HL-60 (cell line): Measurements from ENCODE around the gene PCNX3.

Source experiments
- DNase-seq, 2 experiments: peaks; one replicate each; pipeline ENCODE4 v3.0.0-alpha.2; 2010 to 2020; ENCODE audit warnings: low read depth in 1 of 2, low spot score in 1 of 2
- H3K27ac ChIP-seq: fragments of 250-450 bp; sonication (Bioruptor Pico); replicated peaks from 2 replicates; pipeline ENCODE4 v1.5.1; 2020; ENCODE audit warnings: mild to moderate bottlenecking, moderate library complexity
- H3K27me3 ChIP-seq: fragments of 250-450 bp; sonication (Bioruptor Pico); 2 replicates; pipeline ENCODE4 v1.5.1; 2021; ENCODE audit warnings: mild to moderate bottlenecking, moderate library complexity; ENCODE audit not compliant: insufficient read depth, poor library complexity, severe bottlenecking
- H3K4me3 ChIP-seq: replicated peaks from 2 replicates; pipeline ENCODE4 v1.5.1; 2011; ENCODE audit warnings: mild to moderate bottlenecking, control low read depth, low read length; ENCODE audit not compliant: insufficient read depth
- CTCF ChIP-seq: IDR thresholded peaks from one replicate; pipeline ENCODE4 v1.5.1; 2011; ENCODE audit warnings: low read length, control low read depth, inconsistent platforms; ENCODE audit not compliant: insufficient read depth
- GABPA ChIP-seq: IDR thresholded peaks from 2 replicates; pipeline ENCODE4 v1.6.1; 2012; ENCODE audit warnings: low read depth
- POLR2AphosphoS5 ChIP-seq: IDR thresholded peaks from 2 replicates; pipeline ENCODE4 v1.6.1; 2012; ENCODE audit warnings: low read depth
- SPI1 ChIP-seq: IDR thresholded peaks from 2 replicates; pipeline ENCODE4 v1.6.1; 2012; ENCODE audit warnings: low read depth, mild to moderate bottlenecking, borderline replicate concordance
- TF ChIP-seq, protein P1 (sequence below): IDR thresholded peaks from 2 replicates; pipeline ENCODE4 v1.6.1; 2012; ENCODE audit warnings: low read depth; ENCODE audit not compliant: insufficient replicate concordance

The PCNX3 gene

DNA sequence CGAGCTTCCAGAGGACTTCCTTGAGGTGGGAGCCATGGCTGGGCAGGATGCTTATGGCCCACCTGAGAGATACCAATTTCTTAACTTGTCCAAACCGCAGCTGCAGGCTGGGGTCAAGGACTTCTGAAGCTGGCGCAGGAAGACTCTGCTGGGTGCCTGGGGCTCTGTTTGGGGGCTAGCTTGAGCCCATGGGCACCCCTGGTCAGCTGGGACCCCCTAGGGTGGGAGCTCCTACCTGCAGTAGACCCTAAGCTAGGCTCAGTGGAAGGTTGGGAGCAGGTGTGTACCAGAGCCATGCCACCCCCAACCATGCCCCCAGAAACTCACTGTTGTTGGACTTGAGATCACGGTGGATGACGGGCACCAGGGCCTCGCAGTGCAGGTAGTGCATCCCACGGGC lies 2.9 kb upstream of the PCNX3 start:
- no peak overlapping the region for H3K27ac ChIP-seq
- H3K27me3 ChIP-seq, result no peaks in the 10 kb centered on the region
- TF ChIP-seq, protein P1, sequence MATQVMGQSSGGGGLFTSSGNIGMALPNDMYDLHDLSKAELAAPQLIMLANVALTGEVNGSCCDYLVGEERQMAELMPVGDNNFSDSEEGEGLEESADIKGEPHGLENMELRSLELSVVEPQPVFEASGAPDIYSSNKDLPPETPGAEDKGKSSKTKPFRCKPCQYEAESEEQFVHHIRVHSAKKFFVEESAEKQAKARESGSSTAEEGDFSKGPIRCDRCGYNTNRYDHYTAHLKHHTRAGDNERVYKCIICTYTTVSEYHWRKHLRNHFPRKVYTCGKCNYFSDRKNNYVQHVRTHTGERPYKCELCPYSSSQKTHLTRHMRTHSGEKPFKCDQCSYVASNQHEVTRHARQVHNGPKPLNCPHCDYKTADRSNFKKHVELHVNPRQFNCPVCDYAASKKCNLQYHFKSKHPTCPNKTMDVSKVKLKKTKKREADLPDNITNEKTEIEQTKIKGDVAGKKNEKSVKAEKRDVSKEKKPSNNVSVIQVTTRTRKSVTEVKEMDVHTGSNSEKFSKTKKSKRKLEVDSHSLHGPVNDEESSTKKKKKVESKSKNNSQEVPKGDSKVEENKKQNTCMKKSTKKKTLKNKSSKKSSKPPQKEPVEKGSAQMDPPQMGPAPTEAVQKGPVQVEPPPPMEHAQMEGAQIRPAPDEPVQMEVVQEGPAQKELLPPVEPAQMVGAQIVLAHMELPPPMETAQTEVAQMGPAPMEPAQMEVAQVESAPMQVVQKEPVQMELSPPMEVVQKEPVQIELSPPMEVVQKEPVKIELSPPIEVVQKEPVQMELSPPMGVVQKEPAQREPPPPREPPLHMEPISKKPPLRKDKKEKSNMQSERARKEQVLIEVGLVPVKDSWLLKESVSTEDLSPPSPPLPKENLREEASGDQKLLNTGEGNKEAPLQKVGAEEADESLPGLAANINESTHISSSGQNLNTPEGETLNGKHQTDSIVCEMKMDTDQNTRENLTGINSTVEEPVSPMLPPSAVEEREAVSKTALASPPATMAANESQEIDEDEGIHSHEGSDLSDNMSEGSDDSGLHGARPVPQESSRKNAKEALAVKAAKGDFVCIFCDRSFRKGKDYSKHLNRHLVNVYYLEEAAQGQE, result no peak
- TF ChIP-seq SPI1, result no peak
- TF ChIP-seq CTCF, result no peak
- no peak for TF ChIP-seq GABPA
- no peak for TF ChIP-seq POLR2AphosphoS5
- peak overlapping the region; percentile 88 for H3K4me3 ChIP-seq
- DNase-seq, result no peak

DNA sequence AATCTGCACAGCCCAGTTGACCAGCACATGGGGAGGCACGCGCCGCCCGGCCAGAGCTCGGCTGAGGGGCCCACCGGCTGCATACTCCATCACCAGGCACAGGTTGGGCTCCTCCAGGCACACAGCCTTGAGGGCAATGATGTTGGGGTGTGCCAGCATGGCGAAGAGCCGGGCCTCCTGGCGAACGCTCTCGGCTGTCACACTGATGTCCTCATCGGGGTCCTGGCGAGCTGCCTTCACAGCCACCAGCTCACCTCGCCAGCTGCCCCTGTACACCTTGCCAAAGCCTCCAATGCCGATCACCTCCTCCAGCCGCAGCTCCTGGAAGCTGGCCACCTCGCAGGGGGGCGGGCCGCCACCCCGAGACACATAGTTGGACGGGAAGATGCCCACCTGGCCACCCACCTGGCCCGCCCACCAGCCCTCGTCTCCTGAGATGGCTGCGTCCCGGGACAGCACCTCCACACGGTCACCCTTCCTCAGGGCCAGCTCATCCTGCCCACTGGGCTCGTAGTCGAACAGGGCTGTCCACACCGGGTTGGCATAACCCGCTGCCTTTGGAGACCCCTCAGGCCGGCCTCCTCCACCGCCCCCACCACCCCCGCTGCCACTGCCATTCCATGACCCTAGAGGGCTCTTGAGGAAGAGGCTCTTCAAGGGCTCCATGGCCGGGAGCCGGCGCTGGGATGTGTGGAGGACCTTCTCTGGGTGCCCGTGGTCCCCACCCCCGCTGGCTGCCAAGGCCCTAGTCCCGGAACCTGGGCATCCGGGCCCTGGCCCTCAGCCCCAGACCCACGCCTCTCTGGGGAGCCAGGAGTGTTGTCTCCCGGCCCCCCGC lies 2.3 kb upstream of the PCNX3 start:
- TF ChIP-seq, protein P1, result no peak
- TF ChIP-seq SPI1, result no peak
- no peak; the same call in 1 of the 2 replicates for TF ChIP-seq POLR2AphosphoS5
- no peak for TF ChIP-seq GABPA
- no peak for TF ChIP-seq CTCF
- H3K27ac ChIP-seq, result peak overlapping the region; percentile 88
- peak overlapping the region; percentile 88 for H3K4me3 ChIP-seq
- no peaks in the 10 kb centered on the region for H3K27me3 ChIP-seq
- DNase-seq, result no peak

DNA sequence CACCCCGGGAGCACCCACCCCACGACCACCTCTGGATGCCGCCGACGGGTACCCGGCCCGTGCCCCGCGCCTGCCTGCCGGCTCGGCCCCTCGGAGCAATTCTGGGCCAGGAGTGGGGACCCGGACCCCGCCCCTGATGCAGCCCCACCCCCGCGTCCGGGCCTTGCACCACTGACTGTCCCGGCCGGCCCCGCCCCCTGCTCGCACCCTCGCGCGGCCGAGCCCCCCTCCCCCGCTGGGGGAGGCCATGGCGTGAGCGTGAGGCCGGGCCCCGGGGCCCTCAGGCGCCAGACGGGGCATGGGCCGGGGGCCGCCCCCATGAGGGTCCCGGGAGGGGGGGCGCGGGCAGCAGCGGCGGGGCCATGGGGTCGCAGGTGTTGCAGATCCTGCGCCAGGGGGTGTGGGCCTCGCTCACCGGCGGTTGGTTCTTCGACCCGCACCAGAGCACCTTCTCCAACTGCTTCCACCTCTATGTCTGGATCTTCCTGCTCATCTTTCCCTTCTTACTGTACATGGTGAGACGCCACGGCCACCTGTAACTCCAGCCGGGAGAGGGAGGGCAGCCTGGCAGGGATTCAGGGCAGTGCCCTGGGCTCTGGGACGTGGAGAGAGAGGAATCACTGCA lies 486 bp downstream of the PCNX3 start:
- no peak for TF ChIP-seq CTCF
- TF ChIP-seq POLR2AphosphoS5, result no peak
- no peak for TF ChIP-seq GABPA
- TF ChIP-seq SPI1, result no peak
- TF ChIP-seq, protein P1, result no peak
- peak overlapping the region; percentile 89 for H3K27ac ChIP-seq
- no peaks in the 10 kb centered on the region for H3K27me3 ChIP-seq
- H3K4me3 ChIP-seq, result peak overlapping the region; percentile 97
- peak; percentile 42 to 67 for DNase-seq
